Natural killer cell (primary cell): ENCODE measurements around the gene ALCAM. TPM values are rescaled to one million over a fixed set of nuclear protein-coding genes. Genes with fewer than 3 reads are reported as not detected.

Experiments used
- ATAC-seq, 3 donors: fragments of 150-1000 bp in 2 of 3; fragments of 200-7000 bp in 1 of 3; cut with Tn5 transposase; 1 replicate in 1 of 3; 2 replicates in 2 of 3; pipeline ENCODE4 v1.10.0; 2021; ENCODE audit warnings: mild to moderate bottlenecking in 2 of 3, moderate library complexity in 2 of 3
- DNase-seq, 2 donors: peaks; one replicate each; pipeline versions ENCODE4 v3.0.0 to v3.0.0-alpha.2; 2013 to 2021; ENCODE audit warnings: mixed read lengths in 1 of 2
- H3K27ac ChIP-seq: one replicate; pipeline ENCODE4 v1.5.1; 2013; ENCODE audit warnings: mild to moderate bottlenecking, low read length
- H3K27me3 ChIP-seq: one replicate; pipeline ENCODE4 v1.6.1; 2013; ENCODE audit warnings: low read length; ENCODE audit not compliant: control insufficient read depth, insufficient read depth
- H3K36me3 ChIP-seq: one replicate; pipeline ENCODE4 v1.6.1; 2013; ENCODE audit warnings: low read length; ENCODE audit not compliant: control insufficient read depth, insufficient read depth
- H3K4me1 ChIP-seq: one replicate; pipeline ENCODE4 v1.6.1; 2013; ENCODE audit warnings: low read length; ENCODE audit not compliant: control insufficient read depth, insufficient read depth
- H3K4me3 ChIP-seq: one replicate; pipeline ENCODE4 v1.5.1; 2013; ENCODE audit warnings: low read length
- H3K9me3 ChIP-seq: one replicate; pipeline ENCODE4 v1.6.1; 2013; ENCODE audit warnings: low read length; ENCODE audit not compliant: control insufficient read depth, insufficient read depth
- H3K27ac Mint-ChIP-seq, 2 donors: one replicate each; pipeline ENCODE4 v1.8.0; 2022; ENCODE audit warnings: mild to moderate bottlenecking in 2 of 2, mixed read lengths in 2 of 2, moderate library complexity in 1 of 2
- H3K27me3 Mint-ChIP-seq, 2 donors: one replicate each; pipeline ENCODE4 v1.8.0; 2022; ENCODE audit warnings: low read depth in 2 of 2, mixed read lengths in 2 of 2
- H3K36me3 Mint-ChIP-seq: one replicate; pipeline ENCODE4 v1.8.0; 2022; ENCODE audit warnings: mixed read lengths
- H3K4me1 Mint-ChIP-seq, 2 donors: one replicate each; pipeline ENCODE4 v1.8.0; 2022; ENCODE audit warnings: mixed read lengths in 2 of 2
- H3K4me3 Mint-ChIP-seq: one replicate; pipeline ENCODE4 v1.8.0; 2022; ENCODE audit warnings: mild to moderate bottlenecking, moderate library complexity, mixed read lengths
- H3K9me3 Mint-ChIP-seq, 2 donors: one replicate each; pipeline ENCODE4 v1.8.0; 2022; ENCODE audit warnings: mixed read lengths in 2 of 2
- CTCF ChIP-seq: fragments of 200-600 bp; IDR thresholded peaks from one replicate; pipeline ENCODE4 v1.8.0; 2022; ENCODE audit warnings: antibody characterized with exemption
- WGBS: methylation state at CpG from one replicate; pipeline ENCODE4 v1.1.7; 2013; ENCODE audit warnings: missing lambda C conversion rate; ENCODE audit not compliant: insufficient coverage; 5-methylcytosine and 5-hydroxymethylcytosine counted together
- intact Hi-C: fragments of 100-400 bp; cut with micrococcal nuclease; formaldehyde crosslinking; loops from one replicate; pipeline ENCODE4 v1.14.2; 2022
- total RNA-seq, 4 donors: library from RNA; stranded (reverse); fragments of 120-200 nt in 1 of 4; gene quantifications; one replicate each; pipeline versions ENCODE4 v1.2.3 to v1.2.4, GENCODE V29; 2013 to 2022

ALCAM gene
- total RNA-seq, 3 donors from 2014 or later (not counting 1 experiment from before 2014, with no cell fraction given), result 1.5 to 3.0 (median 1.5) TPM

DNA sequence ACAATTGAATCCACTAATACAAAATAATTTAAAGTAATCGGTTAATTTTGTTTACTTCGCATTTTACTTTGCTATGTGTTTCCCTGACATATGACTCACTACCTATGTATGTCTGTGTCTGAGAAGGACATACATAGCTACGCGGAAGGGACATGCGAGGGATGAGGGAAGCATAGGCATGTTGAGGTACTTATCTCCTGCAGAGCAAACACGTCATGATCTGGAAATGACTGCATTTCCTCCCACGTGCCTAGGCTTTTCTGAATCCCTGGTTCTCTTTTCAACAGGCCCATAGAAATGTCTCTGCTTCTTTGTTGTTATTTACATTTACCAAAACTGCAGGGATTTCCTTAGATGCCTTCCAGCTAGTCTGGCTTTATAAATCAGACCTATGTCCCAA is 27.5 kb downstream of the ALCAM start:
- no peak overlapping the region for H3K4me3 ChIP-seq
- H3K27ac ChIP-seq, result no peak overlapping the region
- intact Hi-C loops, result no loop called here
- no peaks in the 10 kb centered on the region for H3K9me3 ChIP-seq
- no peak for TF ChIP-seq CTCF
- ATAC-seq (no peak), DNase-seq (no peak)
- no peak overlapping the region for H3K27ac Mint-ChIP-seq
- H3K4me1 Mint-ChIP-seq, result no peaks in the 10 kb centered on the region
- H3K36me3 ChIP-seq, result no peaks in the 10 kb centered on the region
- 93% methylated on average over 5 of the region's 7 CpGs for WGBS
- no peaks in the 10 kb centered on the region for H3K27me3 Mint-ChIP-seq
- H3K4me1 ChIP-seq, result no peaks in the 10 kb centered on the region
- H3K36me3 Mint-ChIP-seq, result no peaks in the 10 kb centered on the region
- no peak overlapping the region for H3K4me3 Mint-ChIP-seq
- H3K9me3 Mint-ChIP-seq, result peaks cover 3 to 11% of the 10 kb centered on the region in 2 donors
- H3K27me3 ChIP-seq, result no peaks in the 10 kb centered on the region

DNA sequence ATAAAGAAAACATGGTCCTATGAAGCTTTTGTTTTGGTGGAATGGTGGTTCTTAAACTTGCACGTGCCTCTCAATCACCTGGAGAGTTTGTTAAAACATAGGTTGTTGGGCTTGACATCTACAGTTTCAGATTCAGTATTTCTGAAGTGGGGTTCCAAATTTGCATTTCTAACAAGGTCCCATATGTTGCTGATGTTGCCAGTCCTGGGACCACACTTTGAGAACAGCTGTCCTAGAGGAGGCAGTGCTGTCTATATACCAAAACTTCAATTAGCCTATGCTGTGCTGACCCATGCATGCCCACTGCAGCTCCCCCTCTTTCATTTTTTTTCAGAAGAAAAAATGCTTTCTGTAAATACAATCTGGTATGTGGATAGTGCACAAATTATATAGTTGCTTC is 31.3 kb downstream of the ALCAM start:
- Mint-ChIP-seq H3K36me3 (no peaks in the 10 kb centered on the region), H3K9me3 (peaks cover 0 to 5% of the 10 kb centered on the region in 2 donors), H3K4me1 (no peaks in the 10 kb centered on the region), H3K27me3 (no peaks in the 10 kb centered on the region), H3K4me3 (no peak overlapping the region), H3K27ac (no peak overlapping the region)
- Histone ChIP-seq H3K27ac (no peak overlapping the region), H3K4me3 (no peak overlapping the region), H3K4me1 (no peaks in the 10 kb centered on the region), H3K27me3 (no peaks in the 10 kb centered on the region), H3K9me3 (peaks cover under 1% of the 10 kb centered on the region), H3K36me3 (no peaks in the 10 kb centered on the region)
- DNase-seq, result no peak
- TF ChIP-seq CTCF, result no peak
- WGBS, result 92% methylated on average over 1 of the region's 1 CpG
- no peak for ATAC-seq
- intact Hi-C loops, result no loop called here

- Histone ChIP-seq H3K4me3 (no peak overlapping the region), H3K36me3 (no peaks in the 10 kb centered on the region), H3K27me3 (no peaks in the 10 kb centered on the region), H3K27ac (no peak overlapping the region), H3K4me1 (no peaks in the 10 kb centered on the region), H3K9me3 (peaks cover 5% of the 10 kb centered on the region)
- Mint-ChIP-seq H3K27me3 (no peaks in the 10 kb centered on the region), H3K4me1 (no peaks in the 10 kb centered on the region), H3K9me3 (peaks cover under 1 to 5% of the 10 kb centered on the region in 2 donors), H3K36me3 (peaks cover under 1% of the 10 kb centered on the region), H3K27ac (no peak overlapping the region), H3K4me3 (no peak overlapping the region)
- DNase-seq (no peak), ATAC-seq (no peak)
- no peak for TF ChIP-seq CTCF
- intact Hi-C loops, result no loop called here
These were observed 31.7 kb downstream of the ALCAM start for GRCh38 chr3:105398437-105398836.

DNA sequence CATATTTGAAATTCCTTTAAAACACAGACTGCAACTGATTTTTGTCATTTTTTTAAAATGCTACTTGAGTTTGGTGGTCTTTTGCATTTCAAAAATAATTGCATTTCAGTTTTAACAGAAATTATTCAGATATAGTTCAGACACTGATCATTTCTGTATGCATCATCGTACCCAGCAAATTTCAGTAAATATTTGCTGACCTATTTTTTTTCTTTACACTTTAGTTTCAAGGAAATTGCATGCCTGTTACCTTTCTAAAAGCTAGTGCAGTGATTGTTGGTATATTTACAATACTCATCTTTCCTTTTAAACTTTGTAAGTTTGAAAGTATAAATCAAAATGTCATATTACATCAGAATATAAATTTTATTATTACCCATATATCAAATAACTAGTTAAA is 32.4 kb downstream of the ALCAM start:
- DNase-seq (no peak), ATAC-seq (no peak)
- no peaks in the 10 kb centered on the region for H3K36me3 ChIP-seq
- WGBS, result 88% methylated on average over 1 of the region's 1 CpG
- Mint-ChIP-seq H3K4me1 (no peaks in the 10 kb centered on the region), H3K9me3 (peaks cover 5 to 6% of the 10 kb centered on the region in 2 donors), H3K36me3 (peaks cover 6% of the 10 kb centered on the region), H3K27ac (no peak overlapping the region), H3K27me3 (no peaks in the 10 kb centered on the region), H3K4me3 (no peak overlapping the region)
- no peak for TF ChIP-seq CTCF
- no peak overlapping the region for H3K27ac ChIP-seq
- H3K4me1 ChIP-seq, result no peaks in the 10 kb centered on the region
- intact Hi-C loops, result no loop called here
- H3K27me3 ChIP-seq, result no peaks in the 10 kb centered on the region
- H3K4me3 ChIP-seq, result no peak overlapping the region
- H3K9me3 ChIP-seq, result peaks cover 6% of the 10 kb centered on the region
